ENCODE data around the gene HSPA1L.

The HSPA1L gene

DNA sequence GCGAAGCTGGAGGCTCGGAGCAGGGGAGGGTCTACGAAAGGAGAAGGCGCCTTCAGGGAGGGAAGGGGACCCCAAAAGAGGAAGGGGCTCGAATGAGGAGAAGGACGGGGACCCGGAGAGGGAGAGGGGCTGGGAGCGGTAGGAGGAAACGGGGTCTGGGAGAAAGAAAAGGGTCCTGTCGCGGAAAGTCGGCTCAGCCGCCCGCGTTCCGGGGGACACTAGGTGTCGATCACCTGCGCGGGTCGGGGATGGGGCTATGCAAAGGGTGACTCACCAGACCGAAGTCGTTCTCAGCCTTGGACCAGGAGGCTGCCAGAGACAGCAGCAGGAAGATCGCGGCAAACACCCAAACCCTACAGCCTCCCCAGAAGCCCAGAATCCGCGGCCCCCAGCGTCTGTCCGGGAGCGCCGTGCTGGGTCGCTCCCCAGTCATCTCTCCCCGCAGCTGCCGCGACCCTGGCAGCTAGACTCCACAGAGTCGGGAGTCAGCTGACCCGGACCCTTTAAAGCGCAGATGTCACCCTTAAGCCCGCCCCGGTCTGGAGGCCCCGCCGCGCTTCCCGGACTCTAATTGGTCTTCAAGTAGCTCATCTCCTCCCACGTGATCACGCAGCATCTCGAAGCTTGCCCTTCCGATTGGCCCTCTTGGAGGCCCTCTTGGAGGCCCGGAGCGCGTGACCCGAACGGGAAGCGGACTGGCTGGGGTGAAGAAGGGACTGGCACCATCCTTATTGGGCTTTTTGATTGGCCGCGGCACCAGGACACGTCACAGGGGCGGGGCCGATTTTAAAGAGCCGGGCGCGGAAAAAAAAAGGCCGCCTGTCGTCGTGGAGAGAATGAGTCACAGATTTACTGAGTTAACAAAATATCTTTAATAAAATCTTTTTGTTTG is 47.5 kb upstream of the HSPA1L start, which contains the start of gene NEU1:
Gene NEU1 (minus strand): TSS at position 478 of the 892 bp plus-strand sequence. CDS start 45 bp downstream, at position 433.
- Histone ChIP-seq H3K23ac (ENCODE audit: low read length in 2 of 2) (peak within 1 kb of the TSS in 1 of 2 experiments; percentile 2), H4K91ac (ENCODE audit: low read length) (peak within 1 kb of the TSS; percentile 64), H3K9ac (ENCODE audit: low read length) (peak within 1 kb of the TSS; percentile 97), H3K79me1 (replicated peaks; ENCODE audit: low read length, poor library complexity, severe bottlenecking) (peaks cover 33% of the 10 kb centered on the region), H3K27me3 (ENCODE audit: control insufficient read depth in 1 of 2, insufficient read depth in 1 of 2, low read length in 2 of 2) (no peaks in the 10 kb centered on the region), H3K4me1 (ENCODE audit: control insufficient read depth, insufficient read depth, low read depth, low read length) (peaks cover 11% of the 10 kb centered on the region), H3K36me3 (ENCODE audit: control insufficient read depth in 1 of 2, insufficient read depth in 2 of 2, low read depth in 1 of 2, low read length in 2 of 2) (peaks cover 31 to 34% of the 10 kb centered on the region in 2 experiments), H3K14ac (ENCODE audit: low read length in 2 of 2) (peak within 1 kb of the TSS in 1 of 2 experiments; percentile 81), H3K27ac (ENCODE audit: low read length, poor library complexity, severe bottlenecking) (peak within 1 kb of the TSS; percentile 30), H3K9me3 (ENCODE audit: control insufficient read depth, low read length) (no peaks in the 10 kb centered on the region), H3K18ac (ENCODE audit: low read depth in 1 of 2, low read length in 2 of 2) (peak within 1 kb of the TSS; percentile 40), H2AFZ (ENCODE audit: low read depth, low read length) (peak within 1 kb of the TSS; percentile 65), H2BK15ac (ENCODE audit: low read depth, poor library complexity, severe bottlenecking) (peak within 1 kb of the TSS; percentile 89), H2AK5ac (ENCODE audit: low read length, severe bottlenecking) (no peak within 1 kb of the TSS), H3K4me2 (ENCODE audit: low read length, poor library complexity, severe bottlenecking) (peak within 1 kb of the TSS; percentile 95), H4K8ac (ENCODE audit: low read length) (peak within 1 kb of the TSS; percentile 59), H2BK120ac (ENCODE audit: low read depth, low read length) (no peak within 1 kb of the TSS), H3K4me3 (ENCODE audit: insufficient read depth in 1 of 2, low read depth in 1 of 2, low read length in 2 of 2) (peak within 1 kb of the TSS; percentile 66 to 99), H2BK12ac (ENCODE audit: low read length in 2 of 2) (peak within 1 kb of the TSS in 1 of 2 experiments; percentile 7), H3K4ac (ENCODE audit: low read depth in 1 of 2, low read length in 2 of 2) (peak within 1 kb of the TSS; percentile 20 to 69), H2BK5ac (ENCODE audit: low read depth, low read length, poor library complexity, severe bottlenecking) (peak within 1 kb of the TSS; percentile 24)
- DNase-seq = peak; percentile 100
- under 1% methylated on average over 61 of the region's 64 CpGs for WGBS

DNA sequence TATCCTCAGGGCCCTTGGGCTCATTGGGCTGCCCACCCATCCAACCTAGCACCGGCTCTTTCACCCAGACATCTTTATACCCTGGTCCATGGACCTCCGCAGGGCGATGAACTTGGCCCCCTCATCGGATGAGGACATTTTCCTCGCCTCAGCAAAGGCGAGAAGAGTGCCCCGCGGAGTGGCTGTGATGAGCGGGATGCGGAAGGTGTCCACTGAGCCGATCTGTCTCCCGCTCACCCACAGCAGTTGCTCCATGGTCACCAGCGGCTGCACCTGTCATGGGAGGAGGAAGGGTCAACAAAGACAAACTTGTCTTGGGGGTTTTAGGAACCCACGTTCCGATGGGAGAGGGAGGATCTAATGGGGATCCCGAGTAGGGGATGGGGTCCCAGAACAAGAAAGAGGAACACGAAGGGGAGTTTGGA is 46.8 kb upstream of the HSPA1L start:
- Histone ChIP-seq H3K27ac (ENCODE audit: low read length, poor library complexity, severe bottlenecking) (no peak overlapping the region), H2BK15ac (ENCODE audit: low read depth, poor library complexity, severe bottlenecking) (peak overlapping the region; percentile 12), H3K9me3 (ENCODE audit: control insufficient read depth, low read length) (no peaks in the 10 kb centered on the region), H2BK5ac (ENCODE audit: low read depth, low read length, poor library complexity, severe bottlenecking) (peak overlapping the region; percentile 24), H3K4ac (ENCODE audit: low read depth in 1 of 2, low read length in 2 of 2) (peak overlapping the region in 1 of 2 experiments; percentile 69), H3K36me3 (ENCODE audit: control insufficient read depth in 1 of 2, insufficient read depth in 2 of 2, low read depth in 1 of 2, low read length in 2 of 2) (peaks cover 31 to 41% of the 10 kb centered on the region in 2 experiments), H2AK5ac (ENCODE audit: low read length, severe bottlenecking) (no peak overlapping the region), H3K4me1 (ENCODE audit: control insufficient read depth, insufficient read depth, low read depth, low read length) (peaks cover 11% of the 10 kb centered on the region), H2AFZ (ENCODE audit: low read depth, low read length) (no peak overlapping the region), H4K91ac (ENCODE audit: low read length) (no peak overlapping the region), H3K27me3 (ENCODE audit: control insufficient read depth in 1 of 2, insufficient read depth in 1 of 2, low read length in 2 of 2) (no peaks in the 10 kb centered on the region), H3K14ac (ENCODE audit: low read length in 2 of 2) (peak overlapping the region in 1 of 2 experiments; percentile 81), H3K79me1 (replicated peaks; ENCODE audit: low read length, poor library complexity, severe bottlenecking) (peaks cover 33% of the 10 kb centered on the region), H3K23ac (ENCODE audit: low read length in 2 of 2) (peak overlapping the region in 1 of 2 experiments; percentile 2), H3K4me2 (ENCODE audit: low read length, poor library complexity, severe bottlenecking) (peak overlapping the region; percentile 95), H4K8ac (ENCODE audit: low read length) (no peak overlapping the region), H2BK120ac (ENCODE audit: low read depth, low read length) (no peak overlapping the region), H2BK12ac (ENCODE audit: low read length in 2 of 2) (peak overlapping the region in 1 of 2 experiments; percentile 7), H3K18ac (ENCODE audit: low read depth in 1 of 2, low read length in 2 of 2) (peak overlapping the region; percentile 40), H3K9ac (ENCODE audit: low read length) (peak overlapping the region; percentile 97), H3K4me3 (ENCODE audit: insufficient read depth in 1 of 2, low read depth in 1 of 2, low read length in 2 of 2) (peak overlapping the region; percentile 66 to 99)
- WGBS = 64% methylated on average over 17 of the region's 17 CpGs
- no peak for DNase-seq

DNA sequence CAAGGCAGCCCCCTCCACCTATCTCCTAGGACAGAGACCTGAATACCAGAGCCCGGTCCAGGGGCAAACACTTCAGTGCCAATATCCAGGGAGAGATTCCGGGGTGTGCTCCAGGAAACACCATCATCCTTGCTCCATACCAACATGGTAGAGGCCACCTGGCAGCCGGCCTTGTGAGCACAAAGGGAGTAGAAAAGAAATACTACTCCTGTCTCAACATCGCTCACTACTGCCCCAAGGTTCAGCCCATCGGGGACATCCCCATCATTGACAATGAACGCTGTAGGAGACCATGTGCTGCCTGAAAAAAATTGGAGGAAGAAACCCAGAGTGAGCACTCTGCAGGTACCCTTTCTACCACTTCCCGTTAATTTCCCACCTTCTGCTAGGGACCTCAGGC is 46.1 kb upstream of the HSPA1L start:
- H3K4me1 ChIP-seq (ENCODE audit: control insufficient read depth, insufficient read depth, low read depth, low read length) = peaks cover 11% of the 10 kb centered on the region
- no peak overlapping the region for H3K18ac ChIP-seq (ENCODE audit: low read depth in 1 of 2, low read length in 2 of 2)
- H3K9me3 ChIP-seq (ENCODE audit: control insufficient read depth, low read length) = no peaks in the 10 kb centered on the region
- no peak overlapping the region for H3K23ac ChIP-seq (ENCODE audit: low read length in 2 of 2)
- no peak overlapping the region for H3K14ac ChIP-seq (ENCODE audit: low read length in 2 of 2)
- H2BK15ac ChIP-seq (ENCODE audit: low read depth, poor library complexity, severe bottlenecking) = no peak overlapping the region
- no peaks in the 10 kb centered on the region for H3K27me3 ChIP-seq (ENCODE audit: control insufficient read depth in 1 of 2, insufficient read depth in 1 of 2, low read length in 2 of 2)
- H3K36me3 ChIP-seq (ENCODE audit: control insufficient read depth in 1 of 2, insufficient read depth in 2 of 2, low read depth in 1 of 2, low read length in 2 of 2) = peaks cover 31 to 43% of the 10 kb centered on the region in 2 experiments
- no peak overlapping the region for H3K4me2 ChIP-seq (ENCODE audit: low read length, poor library complexity, severe bottlenecking)
- no peak overlapping the region for H2BK12ac ChIP-seq (ENCODE audit: low read length in 2 of 2)
- H3K4me3 ChIP-seq (ENCODE audit: insufficient read depth in 1 of 2, low read depth in 1 of 2, low read length in 2 of 2) = no peak overlapping the region
- H3K9ac ChIP-seq (ENCODE audit: low read length) = peak overlapping the region; percentile 97
- no peak overlapping the region for H2AFZ ChIP-seq (ENCODE audit: low read depth, low read length)
- no peak overlapping the region for H4K8ac ChIP-seq (ENCODE audit: low read length)
- H2BK5ac ChIP-seq (ENCODE audit: low read depth, low read length, poor library complexity, severe bottlenecking) = no peak overlapping the region
- H2BK120ac ChIP-seq (ENCODE audit: low read depth, low read length) = no peak overlapping the region
- no peak for DNase-seq
- H3K4ac ChIP-seq (ENCODE audit: low read depth in 1 of 2, low read length in 2 of 2) = no peak overlapping the region
- H3K79me1 ChIP-seq (replicated peaks; ENCODE audit: low read length, poor library complexity, severe bottlenecking) = peaks cover 33% of the 10 kb centered on the region
- H2AK5ac ChIP-seq (ENCODE audit: low read length, severe bottlenecking) = no peak overlapping the region
- no peak overlapping the region for H3K27ac ChIP-seq (ENCODE audit: low read length, poor library complexity, severe bottlenecking)
- 99% methylated on average over 7 of the region's 7 CpGs for whole genome bisulfite sequencing
- no peak overlapping the region for H4K91ac ChIP-seq (ENCODE audit: low read length)

DNA sequence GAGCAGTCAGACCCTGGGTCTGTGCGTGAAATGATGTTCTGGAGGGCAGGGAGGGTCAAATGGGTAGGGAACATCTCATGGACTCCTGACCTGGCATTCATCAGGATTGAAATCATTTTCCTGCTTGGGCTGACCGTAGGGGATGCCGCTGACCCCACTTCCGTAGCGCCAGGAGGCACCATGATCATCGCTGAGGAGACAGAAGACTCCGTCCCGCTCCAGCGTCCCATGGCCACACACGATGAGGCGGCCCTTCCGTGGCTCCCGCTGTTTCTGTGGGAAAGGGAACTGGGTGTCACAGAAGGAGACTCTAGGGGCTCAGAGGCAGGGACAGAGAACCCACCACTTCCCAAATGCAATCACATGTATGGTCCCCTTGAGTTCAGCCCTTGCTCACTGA is 45.3 kb upstream of the HSPA1L start:
- H2AFZ ChIP-seq (ENCODE audit: low read depth, low read length) = no peak overlapping the region
- no peak overlapping the region for H3K9ac ChIP-seq (ENCODE audit: low read length)
- H3K27ac ChIP-seq (ENCODE audit: low read length, poor library complexity, severe bottlenecking) = no peak overlapping the region
- no peak overlapping the region for H3K4me3 ChIP-seq (ENCODE audit: insufficient read depth in 1 of 2, low read depth in 1 of 2, low read length in 2 of 2)
- WGBS = over 99% methylated on average over 13 of the region's 13 CpGs
- no peak overlapping the region for H2BK120ac ChIP-seq (ENCODE audit: low read depth, low read length)
- H3K79me1 ChIP-seq (replicated peaks; ENCODE audit: low read length, poor library complexity, severe bottlenecking) = peaks cover 33% of the 10 kb centered on the region
- H3K27me3 ChIP-seq (ENCODE audit: control insufficient read depth in 1 of 2, insufficient read depth in 1 of 2, low read length in 2 of 2) = no peaks in the 10 kb centered on the region
- no peak overlapping the region for H2BK5ac ChIP-seq (ENCODE audit: low read depth, low read length, poor library complexity, severe bottlenecking)
- H3K23ac ChIP-seq (ENCODE audit: low read length in 2 of 2) = no peak overlapping the region
- H2BK15ac ChIP-seq (ENCODE audit: low read depth, poor library complexity, severe bottlenecking) = no peak overlapping the region
- H4K91ac ChIP-seq (ENCODE audit: low read length) = no peak overlapping the region
- no peak overlapping the region for H2BK12ac ChIP-seq (ENCODE audit: low read length in 2 of 2)
- no peak for DNase-seq
- H3K9me3 ChIP-seq (ENCODE audit: control insufficient read depth, low read length) = no peaks in the 10 kb centered on the region
- H3K14ac ChIP-seq (ENCODE audit: low read length in 2 of 2) = no peak overlapping the region
- peaks cover 35 to 43% of the 10 kb centered on the region in 2 experiments for H3K36me3 ChIP-seq (ENCODE audit: control insufficient read depth in 1 of 2, insufficient read depth in 2 of 2, low read depth in 1 of 2, low read length in 2 of 2)
- H4K8ac ChIP-seq (ENCODE audit: low read length) = no peak overlapping the region
- H3K4me1 ChIP-seq (ENCODE audit: control insufficient read depth, insufficient read depth, low read depth, low read length) = peaks cover 11% of the 10 kb centered on the region
- H3K4me2 ChIP-seq (ENCODE audit: low read length, poor library complexity, severe bottlenecking) = no peak overlapping the region
- no peak overlapping the region for H2AK5ac ChIP-seq (ENCODE audit: low read length, severe bottlenecking)
- H3K4ac ChIP-seq (ENCODE audit: low read depth in 1 of 2, low read length in 2 of 2) = no peak overlapping the region
- no peak overlapping the region for H3K18ac ChIP-seq (ENCODE audit: low read depth in 1 of 2, low read length in 2 of 2)

Data from mesenchymal stem cell (in vitro differentiated cells and primary cell).